ENCODE data around the gene CYB5D1. TPM values are rescaled to one million over a fixed set of nuclear protein-coding genes. Genes with fewer than 3 reads are reported as not detected.

CYB5D1 gene
- total RNA-seq, 2 donors from 2014 or later: 5.7 to 20.8 TPM

DNA sequence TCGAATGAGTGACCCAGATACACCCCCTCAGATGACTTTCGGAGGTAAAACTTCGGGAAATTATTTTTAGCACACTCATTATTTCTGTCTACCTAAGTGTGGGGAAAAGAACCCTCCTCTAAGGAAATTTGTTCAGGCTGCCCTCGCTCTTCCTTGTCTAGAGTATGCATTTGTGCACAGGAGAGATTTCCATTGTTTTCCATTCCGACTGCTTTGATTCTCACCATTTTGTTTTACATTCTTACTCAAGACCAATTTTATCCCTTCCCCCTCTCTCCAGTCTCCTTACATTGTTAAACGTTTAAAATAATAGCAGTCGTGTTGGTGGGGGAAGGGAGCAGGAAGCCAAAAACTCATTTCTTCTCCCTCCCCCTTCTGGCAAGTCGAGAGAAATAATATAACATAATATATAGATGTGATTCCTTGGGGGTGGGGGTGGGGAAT is 29.3 kb downstream of the CYB5D1 start:
- H3K27ac ChIP-seq: peak overlapping the region; percentile 97 to 99
- H3K9me3 ChIP-seq: no peaks in the 10 kb centered on the region
- WGBS: 1% methylated on average over 8 of the region's 8 CpGs
- H3K4me1 ChIP-seq (replicated peaks): peaks cover 19% of the 10 kb centered on the region
- peaks cover 5 to 7% of the 10 kb centered on the region in 2 donors for H3K36me3 ChIP-seq
- DNase-seq (ENCODE audit: low spot score): no peak
- intact Hi-C loops (cut with DNase I): no loop called here
- no peaks in the 10 kb centered on the region for H3K27me3 ChIP-seq (replicated peaks; ENCODE audit: insufficient read depth)
- TF ChIP-seq, protein P1, sequence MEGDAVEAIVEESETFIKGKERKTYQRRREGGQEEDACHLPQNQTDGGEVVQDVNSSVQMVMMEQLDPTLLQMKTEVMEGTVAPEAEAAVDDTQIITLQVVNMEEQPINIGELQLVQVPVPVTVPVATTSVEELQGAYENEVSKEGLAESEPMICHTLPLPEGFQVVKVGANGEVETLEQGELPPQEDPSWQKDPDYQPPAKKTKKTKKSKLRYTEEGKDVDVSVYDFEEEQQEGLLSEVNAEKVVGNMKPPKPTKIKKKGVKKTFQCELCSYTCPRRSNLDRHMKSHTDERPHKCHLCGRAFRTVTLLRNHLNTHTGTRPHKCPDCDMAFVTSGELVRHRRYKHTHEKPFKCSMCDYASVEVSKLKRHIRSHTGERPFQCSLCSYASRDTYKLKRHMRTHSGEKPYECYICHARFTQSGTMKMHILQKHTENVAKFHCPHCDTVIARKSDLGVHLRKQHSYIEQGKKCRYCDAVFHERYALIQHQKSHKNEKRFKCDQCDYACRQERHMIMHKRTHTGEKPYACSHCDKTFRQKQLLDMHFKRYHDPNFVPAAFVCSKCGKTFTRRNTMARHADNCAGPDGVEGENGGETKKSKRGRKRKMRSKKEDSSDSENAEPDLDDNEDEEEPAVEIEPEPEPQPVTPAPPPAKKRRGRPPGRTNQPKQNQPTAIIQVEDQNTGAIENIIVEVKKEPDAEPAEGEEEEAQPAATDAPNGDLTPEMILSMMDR (IDR thresholded peaks at IDR 0.05): no peak
- no peak for TF ChIP-seq POLR2A (IDR thresholded peaks at IDR 0.05)
- peak overlapping the region; percentile 77 to 90 for H3K4me3 ChIP-seq

DNA sequence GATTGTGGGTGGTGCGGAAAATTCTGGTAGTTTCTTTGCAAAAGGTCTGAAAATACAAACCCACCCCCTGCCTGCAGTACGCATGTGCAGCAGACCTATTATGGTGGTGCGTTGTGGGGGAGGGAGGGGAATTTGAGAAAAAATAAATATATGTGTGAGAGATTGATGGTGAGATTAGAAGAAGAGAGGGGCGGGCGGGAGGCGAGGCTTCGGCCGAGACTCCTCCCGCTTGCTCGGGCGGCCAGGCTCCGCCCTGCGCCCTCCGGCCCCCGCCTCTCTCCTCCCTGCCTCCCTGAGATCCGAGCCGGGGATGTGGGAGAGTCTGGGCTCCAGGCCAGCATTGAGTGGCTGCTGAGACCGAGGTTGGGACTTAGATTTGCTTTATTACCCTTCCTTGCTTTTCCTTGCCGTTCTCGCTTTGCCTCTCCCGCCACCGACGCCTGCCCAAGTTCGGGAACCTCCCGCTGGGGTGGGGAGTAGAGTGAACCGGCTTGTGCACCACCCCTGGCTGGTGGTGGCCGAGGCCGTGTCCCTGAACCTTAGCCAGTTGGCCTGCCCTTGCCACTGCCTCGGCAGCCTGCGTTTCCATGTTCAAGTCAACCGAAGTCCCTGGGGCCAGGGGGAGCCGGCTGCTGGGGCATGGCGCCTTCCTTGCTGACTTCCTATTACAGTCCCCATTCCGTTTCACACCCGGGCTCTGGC is 29.8 kb downstream of the CYB5D1 start:
- intact Hi-C loops (cut with DNase I): no loop called here
- under 1% methylated on average over 30 of the region's 35 CpGs for WGBS
- Histone ChIP-seq H3K4me3 (peak overlapping the region; percentile 77 to 90), H3K4me1 (replicated peaks) (peaks cover 19% of the 10 kb centered on the region), H3K27ac (peak overlapping the region; percentile 97 to 99), H3K36me3 (peaks cover 5 to 7% of the 10 kb centered on the region in 2 donors), H3K27me3 (replicated peaks; ENCODE audit: insufficient read depth) (no peaks in the 10 kb centered on the region), H3K9me3 (no peaks in the 10 kb centered on the region)
- TF ChIP-seq, protein P1 (IDR thresholded peaks at IDR 0.05): peak in 2 of 4 experiments; percentile 13 to 42
- TF ChIP-seq POLR2AphosphoS5 (IDR thresholded peaks at IDR 0.05): peak; percentile 95
- peak; percentile 87 for TF ChIP-seq POLR2A (IDR thresholded peaks at IDR 0.05)
- peak; percentile 97 for DNase-seq (ENCODE audit: low spot score)

DNA sequence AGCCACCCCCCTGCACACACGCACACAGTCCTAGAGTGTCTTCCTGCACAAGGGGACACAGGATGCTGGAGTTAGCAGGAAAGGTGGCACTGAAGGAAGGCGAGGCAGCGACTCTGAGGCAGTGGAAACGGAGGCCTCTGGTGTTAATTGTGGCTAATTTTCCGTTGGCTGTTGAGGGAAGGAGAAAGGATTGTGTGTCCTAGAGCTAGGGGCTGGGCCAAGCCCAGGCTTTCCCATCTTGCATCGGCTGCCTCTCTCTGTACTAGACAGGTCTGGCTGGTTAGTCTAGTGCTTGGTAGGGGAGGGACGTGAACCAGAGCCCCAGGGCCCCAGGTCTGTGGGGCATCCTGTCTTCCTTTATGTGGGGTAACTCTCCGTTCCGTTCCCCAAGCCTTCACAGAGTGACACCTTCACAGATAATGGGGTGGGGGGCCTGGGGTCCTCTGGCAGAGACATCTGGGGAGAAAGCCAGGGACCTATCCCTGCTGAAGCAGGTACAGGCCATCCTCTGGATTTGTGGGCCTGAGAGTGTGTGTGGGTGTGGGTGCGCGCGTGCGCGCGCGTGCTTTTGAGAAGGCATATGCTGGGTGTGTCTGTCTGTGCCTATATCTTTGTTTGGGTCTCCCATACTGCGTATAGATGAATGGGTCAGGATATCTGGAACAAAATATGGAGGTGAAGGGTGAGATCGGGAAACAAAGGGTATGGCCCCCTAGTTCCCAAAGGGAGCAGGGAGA is 30.5 kb downstream of the CYB5D1 start, which contains the start of gene CHD3:
Gene CHD3, plus strand, starts transcription at position 606 of the 737 bp plus-strand sequence. CDS start 212 bp downstream, outside the sequence.
- H3K4me1 ChIP-seq (replicated peaks): peaks cover 19% of the 10 kb centered on the region
- WGBS: 20% methylated on average over 18 of the region's 18 CpGs
- intact Hi-C loops (cut with DNase I): no loop called here
- peaks cover 5 to 7% of the 10 kb centered on the region in 2 donors for H3K36me3 ChIP-seq
- H3K4me3 ChIP-seq: peak within 1 kb of the TSS; percentile 77 to 90
- DNase-seq (ENCODE audit: low spot score): peak; percentile 87
- no peaks in the 10 kb centered on the region for H3K9me3 ChIP-seq
- TF ChIP-seq POLR2AphosphoS5 (IDR thresholded peaks at IDR 0.05) (peak; percentile 46), POLR2A (IDR thresholded peaks at IDR 0.05) (peak; percentile 32)
- TF ChIP-seq, protein P1 (IDR thresholded peaks at IDR 0.05): no peak
- H3K27ac ChIP-seq: peak within 1 kb of the TSS; percentile 97 to 99
- no peaks in the 10 kb centered on the region for H3K27me3 ChIP-seq (replicated peaks; ENCODE audit: insufficient read depth)

DNA sequence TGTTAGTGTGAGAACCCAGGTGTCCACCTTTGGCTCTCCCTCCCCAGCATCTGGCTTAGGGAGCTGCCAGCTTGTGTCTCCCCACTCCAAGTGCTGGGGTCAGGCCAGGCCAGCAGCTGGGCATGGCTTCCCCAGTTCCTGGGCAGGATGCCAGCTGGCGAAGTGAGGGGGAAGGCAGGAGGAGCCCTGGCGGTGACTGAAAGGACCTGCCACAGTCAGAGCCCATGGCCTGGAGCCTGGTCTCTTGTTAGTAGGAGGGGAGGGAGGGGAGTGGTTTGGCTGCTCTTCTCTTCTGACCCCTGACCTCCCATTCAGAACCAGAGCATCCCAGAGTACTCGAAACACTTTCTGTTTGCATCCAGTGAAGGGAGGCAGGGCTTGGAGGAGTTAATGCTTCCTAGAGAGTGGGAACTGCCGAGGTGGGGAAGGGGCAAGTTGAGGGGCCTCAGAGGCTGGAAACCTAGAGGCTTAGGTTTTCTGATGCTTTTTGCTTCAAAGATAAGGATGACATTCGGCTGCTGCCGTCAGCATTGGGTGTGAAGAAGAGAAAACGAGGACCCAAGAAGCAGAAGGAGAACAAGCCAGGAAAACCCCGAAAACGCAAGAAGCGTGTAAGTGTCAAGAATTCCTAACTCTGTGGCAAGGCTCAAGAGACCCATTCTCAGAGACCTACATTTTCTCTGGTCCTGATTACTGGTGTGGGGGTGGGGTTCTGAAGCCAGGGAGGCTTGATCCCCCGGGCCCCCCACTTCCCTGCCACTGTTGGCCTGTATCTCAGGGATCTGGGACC is 31.6 kb downstream of the CYB5D1 start:
- H3K36me3 ChIP-seq: peaks cover 10 to 15% of the 10 kb centered on the region in 2 donors
- peak; percentile 96 for DNase-seq (ENCODE audit: low spot score)
- 16% methylated on average over 11 of the region's 11 CpGs for WGBS
- TF ChIP-seq, protein P1 (IDR thresholded peaks at IDR 0.05): peak; percentile 27 to 90 (median 58)
- TF ChIP-seq POLR2AphosphoS5 (IDR thresholded peaks at IDR 0.05) (peak; percentile 97), POLR2A (IDR thresholded peaks at IDR 0.05) (peak; percentile 48)
- H3K9me3 ChIP-seq: no peaks in the 10 kb centered on the region
- intact Hi-C loops (cut with DNase I): no loop called here
- peak overlapping the region; percentile 97 to 99 for H3K27ac ChIP-seq
- peak overlapping the region in 1 of 2 donors; percentile 77 for H3K4me3 ChIP-seq
- H3K27me3 ChIP-seq (replicated peaks; ENCODE audit: insufficient read depth): no peaks in the 10 kb centered on the region
- peaks cover 19% of the 10 kb centered on the region for H3K4me1 ChIP-seq (replicated peaks)

Data from prostate gland (tissue), 2 donors.